HEK293 (cell line): ENCODE measurements around the gene CAPNS2.

ENCODE experiments used
- REPIN1 ChIP-seq: fragments of 450-650 bp; formaldehyde crosslinking; IDR thresholded peaks from 2 replicates; pipeline ENCODE4 v1.5.1; 2017; ENCODE audit warnings: missing biosample characterization, missing genetic modification characterization, low read depth
- REST ChIP-seq: fragments of 450-650 bp; formaldehyde crosslinking; IDR thresholded peaks from 2 replicates; pipeline ENCODE4 v1.5.1; 2016; ENCODE audit warnings: missing biosample characterization, missing genetic modification characterization
- SP2 ChIP-seq: fragments of 450-650 bp; formaldehyde crosslinking; IDR thresholded peaks from 2 replicates; pipeline ENCODE4 v1.5.1; 2016; ENCODE audit warnings: missing biosample characterization, missing genetic modification characterization
- YY1 ChIP-seq: fragments of 450-650 bp; formaldehyde crosslinking; IDR thresholded peaks from 2 replicates; pipeline ENCODE4 v1.5.1; 2018; ENCODE audit warnings: missing biosample characterization, missing genetic modification characterization
- ZNF223 ChIP-seq: fragments of 450-650 bp; formaldehyde crosslinking; IDR thresholded peaks from 2 replicates; pipeline ENCODE4 v1.5.1; 2016; ENCODE audit warnings: missing biosample characterization, missing genetic modification characterization
- ZNF274 ChIP-seq, 2 experiments: fragments of 200-500 bp in 1 of 2; fragments of 450-650 bp in 1 of 2; sonication (Bioruptor generic) in 1 of 2; formaldehyde crosslinking in 1 of 2; IDR thresholded peaks; 2 replicates each; pipeline versions ENCODE4 v1.5.1 to v1.6.1; 2014 to 2016; ENCODE audit warnings: borderline replicate concordance in 1 of 2, inconsistent platforms in 1 of 2, low read length in 1 of 2, missing biosample characterization in 1 of 2, missing genetic modification characterization in 1 of 2
- ZNF658 ChIP-seq: fragments of 450-650 bp; formaldehyde crosslinking; IDR thresholded peaks from 2 replicates; pipeline ENCODE4; 2016; ENCODE audit warnings: missing biosample characterization, missing genetic modification characterization
- ZNF670 ChIP-seq: fragments of 450-650 bp; formaldehyde crosslinking; IDR thresholded peaks from 2 replicates; pipeline ENCODE4 v1.5.1; 2016; ENCODE audit warnings: missing biosample characterization, missing genetic modification characterization, low read depth
- ZNF776 ChIP-seq: fragments of 450-650 bp; formaldehyde crosslinking; IDR thresholded peaks from 2 replicates; pipeline ENCODE4 v1.5.0; 2017; ENCODE audit warnings: missing biosample characterization, missing genetic modification characterization, borderline replicate concordance
- TF ChIP-seq, protein P1 (sequence below): fragments of 450-650 bp; formaldehyde crosslinking; IDR thresholded peaks from 2 replicates; pipeline ENCODE4 v1.5.1; 2016; ENCODE audit warnings: missing biosample characterization, missing genetic modification characterization
- TF ChIP-seq, protein P2 (sequence below): fragments of 450-650 bp; formaldehyde crosslinking; IDR thresholded peaks from 2 replicates; pipeline ENCODE4 v1.5.1; 2016; ENCODE audit warnings: missing biosample characterization, missing genetic modification characterization
- TF ChIP-seq, protein P3 (sequence below): fragments of 450-650 bp; formaldehyde crosslinking; IDR thresholded peaks from 2 replicates; pipeline ENCODE4 v1.5.1; 2016; ENCODE audit warnings: missing biosample characterization, missing genetic modification characterization
- TF ChIP-seq, protein P4 (sequence below): fragments of 450-650 bp; formaldehyde crosslinking; IDR thresholded peaks from 2 replicates; pipeline ENCODE4 v1.5.1; 2016; ENCODE audit warnings: missing biosample characterization, missing genetic modification characterization

DNA sequence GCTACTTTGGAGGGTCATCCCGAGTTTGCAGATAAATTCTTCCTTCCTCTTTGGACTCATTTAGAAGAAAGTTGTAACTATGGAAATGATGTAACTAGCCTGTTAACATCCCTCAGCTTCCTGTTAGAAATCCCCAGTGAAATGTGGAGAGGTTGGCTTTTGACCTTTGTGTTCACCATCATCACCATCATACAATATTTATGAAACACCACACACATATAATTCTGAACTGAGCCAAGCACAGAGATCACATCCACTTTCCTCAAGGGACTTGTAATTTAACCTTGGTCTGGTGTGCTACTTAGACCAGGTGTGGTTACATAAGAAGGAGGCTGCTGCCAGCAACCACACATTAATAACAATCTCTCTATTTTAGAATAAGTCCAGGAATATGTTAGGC, 2.5 kb downstream of the CAPNS2 start:
- TF ChIP-seq ZNF670 (tag by site-specific recombination) (no peak), REST (tag by site-specific recombination) (no peak), ZNF274 (IDR thresholded peaks at IDR 0.05; ENCODE audit: low read length) (no peak), ZNF274 (tag by site-specific recombination; IDR thresholded peaks at IDR 0.05; ENCODE audit: borderline replicate concordance) (no peak), ZNF658 (tag by site-specific recombination) (no peak), SP2 (no peak), REPIN1 (tag by site-specific recombination) (no peak), YY1 (tag by site-specific recombination) (no peak), ZNF776 (no peak), ZNF223 (tag by site-specific recombination) (no peak)
- TF ChIP-seq, protein P1, sequence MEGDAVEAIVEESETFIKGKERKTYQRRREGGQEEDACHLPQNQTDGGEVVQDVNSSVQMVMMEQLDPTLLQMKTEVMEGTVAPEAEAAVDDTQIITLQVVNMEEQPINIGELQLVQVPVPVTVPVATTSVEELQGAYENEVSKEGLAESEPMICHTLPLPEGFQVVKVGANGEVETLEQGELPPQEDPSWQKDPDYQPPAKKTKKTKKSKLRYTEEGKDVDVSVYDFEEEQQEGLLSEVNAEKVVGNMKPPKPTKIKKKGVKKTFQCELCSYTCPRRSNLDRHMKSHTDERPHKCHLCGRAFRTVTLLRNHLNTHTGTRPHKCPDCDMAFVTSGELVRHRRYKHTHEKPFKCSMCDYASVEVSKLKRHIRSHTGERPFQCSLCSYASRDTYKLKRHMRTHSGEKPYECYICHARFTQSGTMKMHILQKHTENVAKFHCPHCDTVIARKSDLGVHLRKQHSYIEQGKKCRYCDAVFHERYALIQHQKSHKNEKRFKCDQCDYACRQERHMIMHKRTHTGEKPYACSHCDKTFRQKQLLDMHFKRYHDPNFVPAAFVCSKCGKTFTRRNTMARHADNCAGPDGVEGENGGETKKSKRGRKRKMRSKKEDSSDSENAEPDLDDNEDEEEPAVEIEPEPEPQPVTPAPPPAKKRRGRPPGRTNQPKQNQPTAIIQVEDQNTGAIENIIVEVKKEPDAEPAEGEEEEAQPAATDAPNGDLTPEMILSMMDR (tag by site-specific recombination): no peak
- TF ChIP-seq, protein P2, sequence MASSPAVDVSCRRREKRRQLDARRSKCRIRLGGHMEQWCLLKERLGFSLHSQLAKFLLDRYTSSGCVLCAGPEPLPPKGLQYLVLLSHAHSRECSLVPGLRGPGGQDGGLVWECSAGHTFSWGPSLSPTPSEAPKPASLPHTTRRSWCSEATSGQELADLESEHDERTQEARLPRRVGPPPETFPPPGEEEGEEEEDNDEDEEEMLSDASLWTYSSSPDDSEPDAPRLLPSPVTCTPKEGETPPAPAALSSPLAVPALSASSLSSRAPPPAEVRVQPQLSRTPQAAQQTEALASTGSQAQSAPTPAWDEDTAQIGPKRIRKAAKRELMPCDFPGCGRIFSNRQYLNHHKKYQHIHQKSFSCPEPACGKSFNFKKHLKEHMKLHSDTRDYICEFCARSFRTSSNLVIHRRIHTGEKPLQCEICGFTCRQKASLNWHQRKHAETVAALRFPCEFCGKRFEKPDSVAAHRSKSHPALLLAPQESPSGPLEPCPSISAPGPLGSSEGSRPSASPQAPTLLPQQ (tag by site-specific recombination): no peak
- TF ChIP-seq, protein P3, sequence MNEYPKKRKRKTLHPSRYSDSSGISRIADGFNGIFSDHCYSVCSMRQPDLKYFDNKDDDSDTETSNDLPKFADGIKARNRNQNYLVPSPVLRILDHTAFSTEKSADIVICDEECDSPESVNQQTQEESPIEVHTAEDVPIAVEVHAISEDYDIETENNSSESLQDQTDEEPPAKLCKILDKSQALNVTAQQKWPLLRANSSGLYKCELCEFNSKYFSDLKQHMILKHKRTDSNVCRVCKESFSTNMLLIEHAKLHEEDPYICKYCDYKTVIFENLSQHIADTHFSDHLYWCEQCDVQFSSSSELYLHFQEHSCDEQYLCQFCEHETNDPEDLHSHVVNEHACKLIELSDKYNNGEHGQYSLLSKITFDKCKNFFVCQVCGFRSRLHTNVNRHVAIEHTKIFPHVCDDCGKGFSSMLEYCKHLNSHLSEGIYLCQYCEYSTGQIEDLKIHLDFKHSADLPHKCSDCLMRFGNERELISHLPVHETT: no peak
- TF ChIP-seq, protein P4, sequence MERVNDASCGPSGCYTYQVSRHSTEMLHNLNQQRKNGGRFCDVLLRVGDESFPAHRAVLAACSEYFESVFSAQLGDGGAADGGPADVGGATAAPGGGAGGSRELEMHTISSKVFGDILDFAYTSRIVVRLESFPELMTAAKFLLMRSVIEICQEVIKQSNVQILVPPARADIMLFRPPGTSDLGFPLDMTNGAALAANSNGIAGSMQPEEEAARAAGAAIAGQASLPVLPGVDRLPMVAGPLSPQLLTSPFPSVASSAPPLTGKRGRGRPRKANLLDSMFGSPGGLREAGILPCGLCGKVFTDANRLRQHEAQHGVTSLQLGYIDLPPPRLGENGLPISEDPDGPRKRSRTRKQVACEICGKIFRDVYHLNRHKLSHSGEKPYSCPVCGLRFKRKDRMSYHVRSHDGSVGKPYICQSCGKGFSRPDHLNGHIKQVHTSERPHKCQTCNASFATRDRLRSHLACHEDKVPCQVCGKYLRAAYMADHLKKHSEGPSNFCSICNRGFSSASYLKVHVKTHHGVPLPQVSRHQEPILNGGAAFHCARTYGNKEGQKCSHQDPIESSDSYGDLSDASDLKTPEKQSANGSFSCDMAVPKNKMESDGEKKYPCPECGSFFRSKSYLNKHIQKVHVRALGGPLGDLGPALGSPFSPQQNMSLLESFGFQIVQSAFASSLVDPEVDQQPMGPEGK (tag by site-specific recombination): no peak
